ENCODE measurements around the gene CMSS1. TPM values are rescaled to one million over a fixed set of nuclear protein-coding genes. Genes with fewer than 3 reads are reported as not detected.

CMSS1 gene
- total RNA-seq, 1 experiment from 2014 or later: 86.3 TPM

DNA sequence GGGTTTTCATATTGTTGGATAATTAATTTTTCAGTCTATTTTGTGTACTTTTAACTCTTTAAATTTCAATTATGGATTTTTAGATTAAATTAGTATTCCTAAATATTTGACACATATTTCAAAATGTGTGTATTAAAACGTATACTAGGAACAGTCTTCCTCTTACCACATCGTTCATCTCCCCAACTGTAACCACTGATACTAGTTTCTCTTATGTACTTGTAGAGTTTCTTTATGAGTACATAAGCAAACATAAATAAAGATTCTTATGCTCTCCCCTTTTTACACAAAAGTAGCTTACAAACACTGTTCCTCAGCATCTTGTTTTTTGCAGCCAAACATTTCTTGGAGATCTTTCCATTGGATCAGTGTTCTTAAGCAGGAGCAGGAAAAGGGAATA lies 45.9 kb downstream of the CMSS1 start:
- CTCF ChIA-PET: no interaction called here
- DNase-seq (ENCODE audit: low read depth, low spot score): no peak
- Histone ChIP-seq H3K4me3 (ENCODE audit: low read depth in 2 of 2, low read length in 2 of 2) (no peak overlapping the region), H3K36me3 (ENCODE audit: control insufficient read depth, insufficient read depth, low read length) (no peaks in the 10 kb centered on the region), H3K27me3 (ENCODE audit: control insufficient read depth, insufficient read depth, low read length) (no peaks in the 10 kb centered on the region), H3K27ac (ENCODE audit: low read length) (no peak overlapping the region), H3K9me3 (ENCODE audit: control insufficient read depth, insufficient read depth, low read depth, low read length) (no peaks in the 10 kb centered on the region), H3K4me1 (ENCODE audit: control insufficient read depth, insufficient read depth, low read length) (no peaks in the 10 kb centered on the region)
- BruUV-seq (replicated peaks): no TSS peak
- in situ Hi-C loops (cut with HindIII; ENCODE audit: low pct_unique_long_range_greater_than_20kb, low sequenced_read_pairs): no loop called here
- POLR2A ChIA-PET: no interaction called here
- no peak for ATAC-seq
- intact Hi-C loops (cut with micrococcal nuclease; ENCODE audit: unreplicated experiment): no loop called here
- TF ChIP-seq SIN3A (IDR thresholded peaks at IDR 0.05; ENCODE audit: borderline replicate concordance, insufficient read depth, low read depth, low read length): no peak
- TF ChIP-seq REST (IDR thresholded peaks at IDR 0.05; ENCODE audit: insufficient read depth in 1 of 2, low read depth in 2 of 2, low read length in 1 of 2): no peak
- TF ChIP-seq, protein P1, sequence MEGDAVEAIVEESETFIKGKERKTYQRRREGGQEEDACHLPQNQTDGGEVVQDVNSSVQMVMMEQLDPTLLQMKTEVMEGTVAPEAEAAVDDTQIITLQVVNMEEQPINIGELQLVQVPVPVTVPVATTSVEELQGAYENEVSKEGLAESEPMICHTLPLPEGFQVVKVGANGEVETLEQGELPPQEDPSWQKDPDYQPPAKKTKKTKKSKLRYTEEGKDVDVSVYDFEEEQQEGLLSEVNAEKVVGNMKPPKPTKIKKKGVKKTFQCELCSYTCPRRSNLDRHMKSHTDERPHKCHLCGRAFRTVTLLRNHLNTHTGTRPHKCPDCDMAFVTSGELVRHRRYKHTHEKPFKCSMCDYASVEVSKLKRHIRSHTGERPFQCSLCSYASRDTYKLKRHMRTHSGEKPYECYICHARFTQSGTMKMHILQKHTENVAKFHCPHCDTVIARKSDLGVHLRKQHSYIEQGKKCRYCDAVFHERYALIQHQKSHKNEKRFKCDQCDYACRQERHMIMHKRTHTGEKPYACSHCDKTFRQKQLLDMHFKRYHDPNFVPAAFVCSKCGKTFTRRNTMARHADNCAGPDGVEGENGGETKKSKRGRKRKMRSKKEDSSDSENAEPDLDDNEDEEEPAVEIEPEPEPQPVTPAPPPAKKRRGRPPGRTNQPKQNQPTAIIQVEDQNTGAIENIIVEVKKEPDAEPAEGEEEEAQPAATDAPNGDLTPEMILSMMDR (IDR thresholded peaks at IDR 0.05): no peak
- no peak for TF ChIP-seq POLR2AphosphoS5 (IDR thresholded peaks at IDR 0.05; ENCODE audit: low read depth, low read length)
- TF ChIP-seq TCF7L2 (IDR thresholded peaks at IDR 0.05; ENCODE audit: low read depth, low read length): no peak

DNA sequence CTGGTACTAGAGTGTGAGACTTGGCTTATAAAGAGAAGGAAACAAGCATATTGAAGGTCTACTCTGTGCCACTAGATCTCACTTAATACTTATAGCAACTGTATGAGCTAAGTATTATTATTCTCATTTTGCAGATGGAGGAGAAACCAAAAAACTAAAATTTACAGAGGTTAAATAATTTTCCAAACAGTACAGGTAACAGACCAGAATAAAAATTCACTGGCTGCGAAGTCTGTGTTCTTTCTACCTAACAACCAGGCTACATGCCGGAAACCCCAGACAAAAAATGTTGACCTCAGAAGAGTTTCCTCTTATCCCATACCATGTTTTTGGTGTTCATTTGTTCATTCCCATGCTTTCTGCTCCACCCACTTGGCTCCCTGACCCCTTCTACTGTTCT lies 46.6 kb downstream of the CMSS1 start:
- Histone ChIP-seq H3K27me3 (ENCODE audit: control insufficient read depth, insufficient read depth, low read length) (no peaks in the 10 kb centered on the region), H3K4me1 (ENCODE audit: control insufficient read depth, insufficient read depth, low read length) (no peaks in the 10 kb centered on the region), H3K36me3 (ENCODE audit: control insufficient read depth, insufficient read depth, low read length) (no peaks in the 10 kb centered on the region), H3K27ac (ENCODE audit: low read length) (no peak overlapping the region), H3K4me3 (ENCODE audit: low read depth in 2 of 2, low read length in 2 of 2) (no peak overlapping the region), H3K9me3 (ENCODE audit: control insufficient read depth, insufficient read depth, low read depth, low read length) (no peaks in the 10 kb centered on the region)
- in situ Hi-C loops (cut with HindIII; ENCODE audit: low pct_unique_long_range_greater_than_20kb, low sequenced_read_pairs) (no loop called here), intact Hi-C loops (cut with micrococcal nuclease; ENCODE audit: unreplicated experiment) (no loop called here)
- BruUV-seq (replicated peaks): no TSS peak
- ChIA-PET POLR2A (no interaction called here), CTCF (no interaction called here)
- TF ChIP-seq, protein P1 (IDR thresholded peaks at IDR 0.05): no peak
- no peak for TF ChIP-seq POLR2AphosphoS5 (IDR thresholded peaks at IDR 0.05; ENCODE audit: low read depth, low read length)
- TF ChIP-seq REST (IDR thresholded peaks at IDR 0.05; ENCODE audit: insufficient read depth in 1 of 2, low read depth in 2 of 2, low read length in 1 of 2): no peak
- no peak for TF ChIP-seq SIN3A (IDR thresholded peaks at IDR 0.05; ENCODE audit: borderline replicate concordance, insufficient read depth, low read depth, low read length)
- TF ChIP-seq TCF7L2 (IDR thresholded peaks at IDR 0.05; ENCODE audit: low read depth, low read length): no peak
- ATAC-seq: no peak
- no peak for DNase-seq (ENCODE audit: low read depth, low spot score)
